ENCODE data around the gene TMEM191C.
"Not testable (repeated sequence)": the region's sequence is repeated elsewhere in the genome, so short reads cannot be mapped to it uniquely, and the experiment has no call there.

TMEM191C gene

GRCh38 chr22:21467337-21468193, at the start of gene TMEM191C:
TSS of gene TMEM191C (plus strand) at chr22:21467387. CDS start at chr22:21467460, 73 bp downstream.
- DNase-seq (ENCODE audit: low spot score): not testable (repeated sequence)

- DNase-seq (ENCODE audit: low spot score): not testable (repeated sequence)
Measured at GRCh38 chr22:21417853-21418252, 49.3 kb upstream of the TMEM191C start.

- not testable (repeated sequence) for DNase-seq (ENCODE audit: low spot score)
Measured at GRCh38 chr22:21418974-21419638, 48.1 kb upstream of the TMEM191C start.

- not testable (repeated sequence) for DNase-seq (ENCODE audit: low spot score)
Measured at GRCh38 chr22:21420180-21420763, 46.9 kb upstream of the TMEM191C start.

GRCh38 chr22:21424084-21424709, 43.0 kb upstream of the TMEM191C start:
- not testable (repeated sequence) for DNase-seq (ENCODE audit: low spot score)

- DNase-seq (ENCODE audit: low spot score): not testable (repeated sequence)
Measured at GRCh38 chr22:21434378-21435233, 32.6 kb upstream of the TMEM191C start.

- not testable (repeated sequence) for DNase-seq (ENCODE audit: low spot score)
Measured at GRCh38 chr22:21435998-21436810, 31.0 kb upstream of the TMEM191C start.

GRCh38 chr22:21438013-21438412, 29.2 kb upstream of the TMEM191C start:
- DNase-seq (ENCODE audit: low spot score): not testable (repeated sequence)

GRCh38 chr22:21440018-21440636, 27.1 kb upstream of the TMEM191C start:
- DNase-seq (ENCODE audit: low spot score): not testable (repeated sequence)

- DNase-seq (ENCODE audit: low spot score): not testable (repeated sequence)
Measured at GRCh38 chr22:21440676-21441075, 26.5 kb upstream of the TMEM191C start.

- not testable (repeated sequence) for DNase-seq (ENCODE audit: low spot score)
Measured at GRCh38 chr22:21441170-21441569, 26.0 kb upstream of the TMEM191C start.

GRCh38 chr22:21442123-21442522, 25.1 kb upstream of the TMEM191C start:
- not testable (repeated sequence) for DNase-seq (ENCODE audit: low spot score)

GRCh38 chr22:21442646-21443045, 24.5 kb upstream of the TMEM191C start:
- DNase-seq (ENCODE audit: low spot score): not testable (repeated sequence)

GRCh38 chr22:21443057-21443734, 24.0 kb upstream of the TMEM191C start:
- no peak for DNase-seq (ENCODE audit: low spot score)

- no peak for DNase-seq (ENCODE audit: low spot score)
Measured at GRCh38 chr22:21443735-21444421, 23.3 kb upstream of the TMEM191C start.

- no peak for DNase-seq (ENCODE audit: low spot score)
Measured at GRCh38 chr22:21444701-21445436, 22.3 kb upstream of the TMEM191C start.

GRCh38 chr22:21445437-21446127, 21.6 kb upstream of the TMEM191C start:
- no peak for DNase-seq (ENCODE audit: low spot score)
